Activated B cell treated with CpG ODN at 0.5 μM for 24 hours (primary cell): ENCODE data around the gene CAMK2A. TPM values are rescaled to one million over a fixed set of nuclear protein-coding genes. Genes with fewer than 3 reads are reported as not detected.

ENCODE experiments used
- ATAC-seq: fragments of 200-7000 bp; cut with Tn5 transposase; one replicate; pipeline ENCODE4 v1.10.0; 2021; ENCODE audit warnings: low read depth, mild to moderate bottlenecking, moderate library complexity
- CTCF ChIA-PET: fragments of 350-600 bp; sonication (Branson Sonifier 250); formaldehyde crosslinking; loops from one replicate; lab custom pipeline; 2021; ENCODE audit warnings: antibody characterized with exemption; lab: Charles Lee
- POLR2A ChIA-PET: fragments of 350-600 bp; sonication (Branson Sonifier 250); formaldehyde crosslinking; loops from one replicate; lab custom pipeline; 2021; ENCODE audit warnings: antibody characterized with exemption; lab: Charles Lee
- DNase-seq: peaks from one replicate; pipeline ENCODE4 v3.0.0; 2022
- H3K27ac Mint-ChIP-seq: one replicate; pipeline ENCODE4 v1.8.0; 2020; ENCODE audit warnings: mixed read lengths
- H3K27me3 Mint-ChIP-seq: one replicate; pipeline ENCODE4 v1.8.0; 2021; ENCODE audit warnings: mixed read lengths
- H3K36me3 Mint-ChIP-seq: one replicate; pipeline ENCODE4 v1.8.0; 2021; ENCODE audit warnings: low read depth, mixed read lengths
- H3K4me1 Mint-ChIP-seq: one replicate; pipeline ENCODE4 v1.8.0; 2021; ENCODE audit warnings: mixed read lengths
- H3K4me3 Mint-ChIP-seq: one replicate; pipeline ENCODE4 v1.8.0; 2020; ENCODE audit warnings: mild to moderate bottlenecking, mixed read lengths
- H3K9me3 Mint-ChIP-seq: one replicate; pipeline ENCODE4 v1.8.0; 2020; ENCODE audit warnings: mixed read lengths
- CTCF ChIP-seq: fragments of 200-600 bp; IDR thresholded peaks from one replicate; pipeline ENCODE4 v1.8.0; 2022; ENCODE audit warnings: antibody characterized with exemption, mild to moderate bottlenecking
- intact Hi-C: fragments of 100-400 bp; cut with micrococcal nuclease; formaldehyde crosslinking; loops from one replicate; pipeline ENCODE4 v1.15.1; 2024
- total RNA-seq: library from RNA; stranded (reverse); gene quantifications from 2 replicates; pipeline ENCODE4 v1.2.3, GENCODE V29; 2022

Gene CAMK2A
- total RNA-seq, 1 donor from 2014 or later: not detected

- no peak overlapping the region for H3K4me3 Mint-ChIP-seq
- ATAC-seq: no peak
- H3K27me3 Mint-ChIP-seq: peaks cover 23% of the 10 kb centered on the region
- intact Hi-C loops: no loop called here
- ChIA-PET CTCF (no interaction called here), POLR2A (interaction anchor here (0.5 kb wide), 1 partner anchor 1004 kb away, joined by 4 read pairs; no protein-coding TSS in a partner anchor)
- no peak for TF ChIP-seq CTCF
- no peaks in the 10 kb centered on the region for H3K4me1 Mint-ChIP-seq
- no peak for DNase-seq
- no peaks in the 10 kb centered on the region for H3K9me3 Mint-ChIP-seq
- no peaks in the 10 kb centered on the region for H3K36me3 Mint-ChIP-seq
- no peak overlapping the region for H3K27ac Mint-ChIP-seq
Observed at GRCh38 chr5:150278916-150279315, 10.7 kb downstream of the CAMK2A start.

GRCh38 chr5:150278046-150278730 lies 11.4 kb downstream of the CAMK2A start:
- POLR2A ChIA-PET: interaction anchor here (0.5 kb wide), 1 partner anchor 1003 kb away, joined by 4 read pairs; no protein-coding TSS in a partner anchor

GRCh38 chr5:150277043-150277442 lies 12.5 kb downstream of the CAMK2A start:
- TF ChIP-seq CTCF: no peak
- ChIA-PET CTCF (no interaction called here), POLR2A (no interaction called here)
- H3K27ac Mint-ChIP-seq: no peak overlapping the region
- no peak overlapping the region for H3K4me3 Mint-ChIP-seq
- no peaks in the 10 kb centered on the region for H3K9me3 Mint-ChIP-seq
- no peaks in the 10 kb centered on the region for H3K36me3 Mint-ChIP-seq
- DNase-seq: no peak
- peaks cover 23% of the 10 kb centered on the region for H3K27me3 Mint-ChIP-seq
- intact Hi-C loops: no loop called here
- ATAC-seq: no peak
- no peaks in the 10 kb centered on the region for H3K4me1 Mint-ChIP-seq

More at GRCh38 chr5:150278046-150278730, 11.4 kb downstream of the CAMK2A start:
- intact Hi-C loops: no loop called here
- ATAC-seq (no peak), DNase-seq (no peak)
- Mint-ChIP-seq H3K27me3 (peaks cover 23% of the 10 kb centered on the region), H3K4me1 (no peaks in the 10 kb centered on the region), H3K36me3 (no peaks in the 10 kb centered on the region), H3K9me3 (no peaks in the 10 kb centered on the region), H3K27ac (no peak overlapping the region), H3K4me3 (no peak overlapping the region)
- CTCF ChIA-PET: no interaction called here
- TF ChIP-seq CTCF: no peak

GRCh38 chr5:150274811-150275210 lies 14.8 kb downstream of the CAMK2A start:
- CTCF ChIA-PET: no interaction called here
- intact Hi-C loops: no loop called here
- ATAC-seq: no peak

More at GRCh38 chr5:150274811-150275210, 14.8 kb downstream of the CAMK2A start:
- Mint-ChIP-seq H3K27ac (no peak overlapping the region), H3K36me3 (no peaks in the 10 kb centered on the region), H3K4me1 (no peaks in the 10 kb centered on the region), H3K27me3 (peaks cover 14% of the 10 kb centered on the region), H3K4me3 (no peak overlapping the region), H3K9me3 (no peaks in the 10 kb centered on the region)
- POLR2A ChIA-PET: no interaction called here
- no peak for DNase-seq
- TF ChIP-seq CTCF: no peak
